GM18951 (cell line): Measurements from ENCODE around the gene APOH.

ENCODE experiments used
- POLR2A ChIP-seq: IDR thresholded peaks from 4 replicates; pipeline ENCODE4 v1.6.1; 2011; ENCODE audit warnings: mild to moderate bottlenecking; ENCODE audit not compliant: insufficient read length, insufficient read depth; ENCODE audit errors: extremely low read depth
- in situ Hi-C: fragments of 300-500 bp; cut with MboI; formaldehyde crosslinking; loops from one replicate; pipeline ENCODE4 v1.12.0; 2022; ENCODE audit warnings: low sequenced_read_pairs, mixed read lengths, inconsistent platforms; ENCODE audit not compliant: unreplicated experiment

APOH gene

DNA sequence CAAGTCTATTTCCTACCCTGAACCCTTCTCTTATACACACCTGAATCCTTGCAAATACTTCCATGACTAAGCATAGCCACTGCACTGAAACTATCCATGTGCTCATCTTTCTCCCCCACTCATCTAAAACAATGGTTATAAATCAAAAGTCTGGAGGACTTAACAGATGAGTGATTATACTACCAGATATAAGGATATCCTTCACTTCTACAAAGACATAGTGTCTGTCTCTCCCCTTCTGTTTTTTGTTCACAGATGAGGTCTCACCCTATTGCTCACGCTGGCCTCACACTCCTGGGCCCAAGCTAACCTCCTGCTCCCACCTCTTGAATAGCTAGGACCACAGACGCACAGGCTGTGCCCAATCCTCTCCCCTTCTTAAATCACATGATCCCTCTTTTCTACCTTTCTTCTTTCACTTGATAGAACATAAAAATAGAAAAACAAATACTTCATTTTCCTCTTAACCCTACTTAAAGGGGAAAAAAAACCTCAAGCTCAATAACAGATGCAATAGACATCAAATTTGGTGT is 56.5 kb downstream of the APOH start:
- TF ChIP-seq POLR2A = no peak
- in situ Hi-C loops = loop anchor here (25.0 kb wide), 1 partner anchor 885 kb away; no protein-coding TSS in a partner anchor

GRCh38 chr17:66172144-66172543 is 57.1 kb downstream of the APOH start:
- in situ Hi-C loops = loop anchor here (25.0 kb wide), 1 partner anchor 885 kb away; no protein-coding TSS in a partner anchor
- TF ChIP-seq POLR2A = no peak

- no peak for TF ChIP-seq POLR2A
- in situ Hi-C loops = loop anchor here (25.0 kb wide), 1 partner anchor 884 kb away; no protein-coding TSS in a partner anchor
These were observed 57.5 kb downstream of the APOH start for GRCh38 chr17:66171692-66172091.

DNA sequence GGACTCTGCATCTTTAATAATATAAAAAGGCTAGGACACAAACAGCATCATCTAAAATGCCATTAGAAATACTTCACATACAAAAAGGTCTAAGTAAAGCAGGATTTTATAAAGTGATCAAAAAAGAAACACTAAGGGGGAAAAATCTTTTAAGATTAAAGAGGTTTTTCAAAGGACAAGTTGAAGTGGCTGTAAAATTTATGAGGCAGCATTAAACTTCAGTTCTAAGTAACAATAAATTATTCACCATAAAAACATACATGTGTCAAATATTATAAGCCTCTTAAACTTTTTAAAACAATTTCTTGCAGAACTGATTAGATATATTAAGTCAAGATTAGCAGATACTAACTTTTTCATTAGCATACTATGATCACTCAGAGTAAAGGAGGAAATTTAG is 58.0 kb downstream of the APOH start:
- in situ Hi-C loops = loop anchor here (25.0 kb wide), 1 partner anchor 884 kb away; no protein-coding TSS in a partner anchor

DNA sequence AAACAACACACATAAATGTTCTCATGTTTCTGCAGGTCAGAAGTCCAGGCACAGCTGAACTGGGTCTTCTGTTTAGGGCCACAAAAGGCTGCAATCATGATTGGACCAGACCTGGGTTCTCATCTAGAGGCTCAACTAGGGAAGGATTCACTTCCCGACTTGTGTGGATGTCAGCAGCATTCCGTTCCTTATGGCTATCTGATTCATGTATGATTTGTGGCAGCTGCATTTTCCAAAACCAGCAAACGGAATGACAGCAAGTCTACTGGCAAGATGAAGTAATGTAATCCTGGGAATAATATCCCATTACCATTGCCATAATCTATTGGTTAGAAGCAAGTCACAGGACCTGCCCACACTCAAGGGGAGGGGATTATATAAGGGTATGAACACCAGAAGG is 59.4 kb downstream of the APOH start:
- in situ Hi-C loops = loop anchor here (25.0 kb wide), 1 partner anchor 883 kb away; no protein-coding TSS in a partner anchor
- no peak for TF ChIP-seq POLR2A

More for the DNA sequence above, 58.0 kb downstream of the APOH start:
- no peak for TF ChIP-seq POLR2A

- no peak for TF ChIP-seq POLR2A
- in situ Hi-C loops = loop anchor here (25.0 kb wide), 1 partner anchor 880 kb away; no protein-coding TSS in a partner anchor
These were observed 61.9 kb downstream of the APOH start for GRCh38 chr17:66167189-66167815.

DNA sequence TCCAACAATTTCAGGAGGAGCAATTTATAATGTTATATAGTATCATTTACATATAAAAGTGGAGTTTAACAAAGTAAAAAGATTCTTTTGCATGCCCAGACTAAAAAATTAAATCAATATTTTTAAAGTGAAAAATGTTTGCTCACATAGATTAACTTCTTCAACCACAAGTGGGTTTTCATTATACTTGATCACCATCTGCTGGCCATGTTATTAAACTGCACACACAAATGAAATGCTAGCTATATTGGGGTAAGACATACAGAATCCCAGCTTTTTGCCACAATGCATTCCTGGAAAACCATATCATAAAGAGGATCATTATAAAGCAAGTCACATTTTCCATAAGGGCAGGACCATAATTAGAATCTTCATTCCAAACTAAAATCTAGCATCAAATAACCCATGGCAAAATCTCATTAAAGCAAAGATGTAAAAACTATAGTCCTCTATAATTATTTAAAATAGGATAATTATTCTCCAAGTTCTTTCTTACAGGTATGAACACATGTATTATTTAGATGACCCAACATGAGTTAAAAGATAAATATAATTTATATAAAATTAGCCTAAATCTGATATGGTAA is 63.6 kb downstream of the APOH start:
- no peak for TF ChIP-seq POLR2A

More for the DNA sequence above, 63.6 kb downstream of the APOH start:
- in situ Hi-C loops = loop anchor here (25.0 kb wide), 1 partner anchor 878 kb away; no protein-coding TSS in a partner anchor
